Hepatocyte (in vitro differentiated cells): Measurements from ENCODE around the gene NHS. TPM values are rescaled to one million over a fixed set of nuclear protein-coding genes. Genes with fewer than 3 reads are reported as not detected.

Experiments used
- DNase-seq: peaks from one replicate; pipeline ENCODE4 v3.0.0-alpha.2; 2016; ENCODE audit warnings: low spot score
- H2AFZ ChIP-seq: fragments of 200-600 bp; sonication (generic); 2 replicates; pipeline ENCODE4 v1.6.0; 2016; ENCODE audit warnings: antibody characterized with exemption, mild to moderate bottlenecking
- H3K27ac ChIP-seq: fragments of 200-600 bp; sonication (generic); 2 replicates; pipeline ENCODE4 v1.5.1; 2016; ENCODE audit warnings: mild to moderate bottlenecking
- H3K27me3 ChIP-seq: fragments of 200-600 bp; sonication (generic); 2 replicates; pipeline ENCODE4 v1.6.1; 2016
- H3K36me3 ChIP-seq: fragments of 200-600 bp; sonication (generic); replicated peaks from 2 replicates; pipeline ENCODE4 v1.5.1; 2016; ENCODE audit warnings: low read depth; ENCODE audit not compliant: insufficient read depth
- H3K4me1 ChIP-seq: fragments of 200-600 bp; sonication (generic); 2 replicates; pipeline ENCODE4 v1.5.1; 2016; ENCODE audit warnings: mild to moderate bottlenecking, moderate library complexity; ENCODE audit not compliant: insufficient read depth
- H3K4me2 ChIP-seq: fragments of 200-600 bp; sonication (generic); 2 replicates; pipeline ENCODE4 v1.6.0; 2016
- H3K4me3 ChIP-seq: fragments of 200-600 bp; sonication (generic); 2 replicates; pipeline ENCODE4 v1.5.1; 2016; ENCODE audit warnings: mild to moderate bottlenecking
- H3K79me2 ChIP-seq: fragments of 200-600 bp; sonication (generic); 2 replicates; pipeline ENCODE4 v1.6.0; 2017; ENCODE audit warnings: mild to moderate bottlenecking
- H3K9me2 ChIP-seq: fragments of 200-600 bp; sonication (generic); replicated peaks from 2 replicates; pipeline ENCODE4 v1.6.0; 2017; ENCODE audit warnings: mild to moderate bottlenecking; ENCODE audit not compliant: insufficient read depth
- H3K9me3 ChIP-seq: fragments of 200-600 bp; sonication (generic); 2 replicates; pipeline ENCODE4 v1.5.1; 2016; ENCODE audit warnings: low read depth, mild to moderate bottlenecking
- H4K20me1 ChIP-seq: fragments of 200-600 bp; sonication (generic); 2 replicates; pipeline ENCODE4 v1.6.0; 2016; ENCODE audit warnings: mild to moderate bottlenecking; ENCODE audit not compliant: insufficient read depth, poor library complexity, severe bottlenecking
- CTCF ChIP-seq: fragments of 200-600 bp; sonication (generic); IDR thresholded peaks from 2 replicates; pipeline ENCODE4 v1.5.1; 2016; ENCODE audit warnings: antibody characterized with exemption, mild to moderate bottlenecking; ENCODE audit not compliant: poor library complexity
- EZH2 ChIP-seq: fragments of 200-600 bp; sonication (generic); IDR thresholded peaks from 2 replicates; pipeline ENCODE4 v1.6.1; 2016; ENCODE audit warnings: antibody characterized with exemption, mild to moderate bottlenecking, borderline replicate concordance
- EZH2phosphoT487 ChIP-seq: fragments of 200-600 bp; sonication (generic); IDR thresholded peaks from one replicate; pipeline ENCODE4 v1.6.1; 2018; ENCODE audit warnings: antibody characterized with exemption, mild to moderate bottlenecking, low read depth, moderate library complexity; ENCODE audit not compliant: unreplicated experiment, severe bottlenecking
- WGBS: methylation state at CpG from one replicate; pipeline ENCODE4 v1.1.6; 2016; ENCODE audit warnings: low lambda C conversion rate; ENCODE audit errors: missing lambda C conversion rate; 5-methylcytosine and 5-hydroxymethylcytosine counted together
- polyA plus RNA-seq: library from polyadenylated mRNA; unstranded; fragments of >200 nt; fragmentation: Nextera tagmentation; extraction: Ambion mirVana; gene quantifications from 2 replicates; pipeline ENCODE4 v1.2.1, GENCODE V29; 2016
- total RNA-seq: library from RNA; depleted of rRNA; stranded (reverse); fragments of >200 nt; gene quantifications from 2 replicates; pipeline ENCODE4 v1.2.3, GENCODE V29; 2014

NHS gene
- total and polyA plus RNA-seq, 2 experiments from 2014 or later = 0.35 to 3.1 TPM

GRCh38 chrX:17605676-17606075, 230.7 kb downstream of the NHS start:
- Histone ChIP-seq H3K36me3 (no peaks in the 10 kb centered on the region), H3K4me1 (no peaks in the 10 kb centered on the region), H3K79me2 (no peaks in the 10 kb centered on the region), H3K4me3 (no peak overlapping the region), H3K27me3 (no peaks in the 10 kb centered on the region), H3K27ac (no peak overlapping the region), H2AFZ (no peak overlapping the region), H3K9me2 (no peaks in the 10 kb centered on the region), H3K4me2 (no peak overlapping the region), H3K9me3 (no peaks in the 10 kb centered on the region), H4K20me1 (no peaks in the 10 kb centered on the region)
- TF ChIP-seq CTCF (no peak), EZH2 (no peak), EZH2phosphoT487 (no peak)
- WGBS = 57% methylated on average over 3 of the region's 3 CpGs
- no peak for DNase-seq

GRCh38 chrX:17606231-17606630, 231.2 kb downstream of the NHS start:
- no peaks in the 10 kb centered on the region for H3K9me3 ChIP-seq
- DNase-seq = no peak
- H3K27ac ChIP-seq = no peak overlapping the region
- no peaks in the 10 kb centered on the region for H3K27me3 ChIP-seq
- no peaks in the 10 kb centered on the region for H4K20me1 ChIP-seq
- H2AFZ ChIP-seq = no peak overlapping the region
- no peaks in the 10 kb centered on the region for H3K36me3 ChIP-seq
- no peaks in the 10 kb centered on the region for H3K79me2 ChIP-seq
- WGBS = 73% methylated on average over 4 of the region's 4 CpGs
- H3K4me1 ChIP-seq = no peaks in the 10 kb centered on the region
- no peaks in the 10 kb centered on the region for H3K9me2 ChIP-seq
- H3K4me3 ChIP-seq = no peak overlapping the region
- no peak for TF ChIP-seq CTCF
- TF ChIP-seq EZH2phosphoT487 = no peak
- TF ChIP-seq EZH2 = no peak
- H3K4me2 ChIP-seq = no peak overlapping the region

- DNase-seq = no peak
- H3K9me3 ChIP-seq = no peaks in the 10 kb centered on the region
- H3K4me2 ChIP-seq = no peak overlapping the region
Observed at GRCh38 chrX:17608888-17609287, 233.9 kb downstream of the NHS start.

More at GRCh38 chrX:17608888-17609287, 233.9 kb downstream of the NHS start:
- Histone ChIP-seq H3K36me3 (no peaks in the 10 kb centered on the region), H3K79me2 (no peaks in the 10 kb centered on the region), H3K4me1 (no peaks in the 10 kb centered on the region), H3K4me3 (no peak overlapping the region), H3K9me2 (no peaks in the 10 kb centered on the region), H3K27ac (no peak overlapping the region), H3K27me3 (no peaks in the 10 kb centered on the region), H2AFZ (no peak overlapping the region), H4K20me1 (no peaks in the 10 kb centered on the region)
- WGBS = 69% methylated on average over 2 of the region's 2 CpGs
- TF ChIP-seq EZH2 (no peak), CTCF (no peak), EZH2phosphoT487 (no peak)
